ENCODE data around the gene RAP2A.

The RAP2A gene

DNA sequence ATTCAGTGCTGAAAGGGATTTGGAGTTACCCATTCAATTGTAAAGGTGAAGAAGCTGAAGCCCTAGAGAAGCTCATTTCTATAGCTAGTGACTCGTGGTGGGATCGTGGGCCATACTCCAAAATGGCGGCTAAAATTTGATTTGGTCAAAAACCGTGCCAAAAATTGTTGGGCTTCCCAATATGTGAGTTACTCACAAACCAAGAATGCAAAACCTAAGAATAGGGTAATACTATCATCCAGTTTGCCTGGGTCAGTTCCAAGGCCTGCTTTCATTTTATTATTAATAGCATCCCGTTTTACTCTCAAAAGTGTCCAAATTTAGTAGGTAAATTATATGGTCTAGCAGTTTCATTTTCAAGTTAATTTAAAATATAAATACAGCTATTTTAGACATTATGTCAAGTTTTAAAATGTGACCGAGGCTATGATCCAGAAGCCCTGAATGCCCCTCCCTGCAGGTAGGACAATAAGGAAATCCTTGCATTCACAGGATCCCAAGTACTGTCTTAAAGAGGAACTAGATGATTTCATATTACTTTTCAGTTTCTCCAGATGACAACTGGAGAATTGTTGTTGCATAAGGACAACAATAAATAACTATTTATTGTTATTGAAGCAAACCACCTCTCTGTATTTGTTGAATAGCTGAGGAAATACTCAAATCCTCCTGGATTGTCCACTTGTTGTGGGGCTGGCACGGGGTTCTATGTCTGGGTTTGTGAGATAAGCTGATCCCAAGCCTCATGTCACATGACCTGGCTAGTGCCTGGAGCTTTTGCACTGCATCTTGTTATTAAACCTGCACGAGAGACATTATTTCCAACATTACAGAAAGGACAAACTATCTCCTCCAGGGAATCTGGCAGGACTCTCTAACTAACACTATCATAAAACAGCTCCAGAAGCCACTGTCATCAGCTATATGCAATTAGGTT is 11.6 kb upstream of the RAP2A start:
- no peak for DNase-seq (ENCODE audit: low read depth in 3 of 3)

DNA sequence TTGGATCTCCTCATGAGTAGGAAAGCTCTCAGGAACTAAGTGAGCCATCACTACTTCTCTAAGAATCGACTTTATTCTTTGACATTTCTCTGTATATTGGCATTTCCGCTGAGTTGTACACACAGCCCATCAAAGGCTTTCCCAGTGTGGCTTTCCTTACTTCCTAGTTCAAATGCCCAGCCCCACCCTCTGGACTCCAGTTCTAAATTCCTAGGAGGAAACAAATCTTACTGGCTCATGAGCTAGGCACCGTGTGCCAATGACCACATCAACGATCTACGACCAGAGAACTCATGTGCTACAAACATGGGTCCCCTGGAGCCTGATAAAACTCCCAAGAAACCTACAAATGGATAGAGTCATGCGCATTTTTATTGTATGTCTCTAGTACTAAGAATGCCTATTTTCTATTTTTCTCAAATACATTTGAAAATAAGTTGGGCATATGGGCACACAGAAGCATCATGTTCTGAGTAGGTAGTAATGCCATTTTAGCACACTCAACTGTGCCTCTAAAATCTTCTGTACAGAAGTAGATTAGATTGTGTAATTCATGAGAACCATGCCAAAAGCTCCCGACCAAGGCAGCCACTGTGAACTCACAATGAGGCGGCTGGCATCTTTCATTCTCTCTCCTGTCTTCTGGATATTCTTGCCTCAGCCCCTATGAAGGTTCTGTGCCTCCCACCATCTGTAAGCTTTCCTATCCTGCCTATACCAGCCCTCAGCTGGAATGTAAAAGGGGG is 10.5 kb upstream of the RAP2A start:
- DNase-seq (ENCODE audit: low read depth in 3 of 3), result no peak

DNA sequence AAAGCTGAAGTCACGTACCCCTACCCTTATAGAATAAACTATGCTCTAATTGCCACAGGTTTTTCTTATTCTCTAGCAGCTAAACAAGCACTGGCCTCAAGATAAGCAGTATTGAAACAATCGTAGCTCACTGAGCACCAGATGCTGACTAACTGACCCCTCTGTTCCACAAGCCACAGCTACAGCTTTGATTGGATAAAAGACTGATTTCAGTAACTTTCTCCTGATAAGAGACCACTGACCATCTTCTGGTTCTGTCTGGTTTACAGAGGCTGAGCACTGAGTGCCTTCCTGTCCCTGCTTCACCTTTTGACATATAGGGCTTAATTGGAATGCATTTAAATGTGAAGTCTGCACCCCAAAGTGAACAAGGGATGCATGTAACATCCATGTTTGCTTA is 8.4 kb upstream of the RAP2A start:
- DNase-seq (ENCODE audit: low read depth in 3 of 3), result no peak

DNA sequence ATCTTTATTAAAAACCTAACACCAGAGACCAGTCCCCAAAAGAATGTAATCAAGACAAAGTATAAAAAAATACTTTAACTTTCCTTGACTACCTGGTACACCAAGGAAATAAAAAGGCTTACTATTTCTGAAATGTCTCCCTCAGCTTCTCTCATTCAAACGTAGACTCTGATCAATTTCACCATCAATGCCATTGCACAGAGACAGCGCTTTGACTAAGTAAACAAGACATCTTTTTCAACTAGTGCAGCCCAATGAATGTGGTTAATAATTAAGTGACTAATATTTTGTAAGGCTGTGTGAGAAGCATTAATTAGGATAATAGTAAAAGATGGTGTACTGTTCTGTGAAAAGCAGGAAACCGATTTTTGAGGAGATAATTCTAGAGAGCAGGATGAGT is 7.3 kb upstream of the RAP2A start:
- no peak for DNase-seq (ENCODE audit: low read depth in 3 of 3)

DNA sequence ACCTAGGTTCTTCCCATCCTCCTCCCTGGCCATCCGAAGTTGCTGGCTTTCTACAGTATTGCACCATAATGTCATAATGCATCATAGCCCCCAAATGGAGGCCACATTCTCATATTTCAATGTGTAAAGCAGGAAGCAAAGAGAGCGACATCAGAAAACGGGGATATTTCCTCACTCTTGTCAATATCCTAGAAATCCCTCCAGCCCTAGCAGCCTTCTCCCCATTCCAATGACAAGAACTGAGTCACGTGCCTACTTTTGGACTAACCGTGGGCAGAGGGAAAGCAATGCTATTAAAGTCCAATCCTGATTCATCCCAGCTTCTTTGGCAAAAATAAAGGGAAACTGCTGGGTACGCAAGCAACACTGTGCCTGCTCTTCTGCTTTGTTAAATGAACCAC is 4.3 kb upstream of the RAP2A start:
- no peak for DNase-seq (ENCODE audit: low read depth in 3 of 3)

DNA sequence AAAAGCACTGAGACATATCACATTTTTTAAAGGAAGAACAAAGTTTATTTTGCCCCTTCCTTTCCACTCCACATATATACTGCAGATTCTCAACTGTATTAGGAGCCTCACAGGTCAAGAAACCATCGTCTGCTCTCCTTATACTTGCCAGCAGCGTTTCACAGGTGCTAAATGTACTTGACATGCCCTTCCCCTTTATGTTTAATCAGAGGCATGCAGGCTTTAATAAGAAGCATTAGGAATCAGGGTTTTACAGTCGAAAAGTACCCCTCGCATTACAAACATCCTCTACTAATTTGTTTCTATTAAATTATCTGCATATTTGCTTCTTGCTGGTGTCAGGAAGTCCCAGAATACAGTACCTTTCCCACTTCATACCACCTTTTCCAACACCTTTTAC is 3.7 kb upstream of the RAP2A start:
- no peak for DNase-seq (ENCODE audit: low read depth in 3 of 3)

DNA sequence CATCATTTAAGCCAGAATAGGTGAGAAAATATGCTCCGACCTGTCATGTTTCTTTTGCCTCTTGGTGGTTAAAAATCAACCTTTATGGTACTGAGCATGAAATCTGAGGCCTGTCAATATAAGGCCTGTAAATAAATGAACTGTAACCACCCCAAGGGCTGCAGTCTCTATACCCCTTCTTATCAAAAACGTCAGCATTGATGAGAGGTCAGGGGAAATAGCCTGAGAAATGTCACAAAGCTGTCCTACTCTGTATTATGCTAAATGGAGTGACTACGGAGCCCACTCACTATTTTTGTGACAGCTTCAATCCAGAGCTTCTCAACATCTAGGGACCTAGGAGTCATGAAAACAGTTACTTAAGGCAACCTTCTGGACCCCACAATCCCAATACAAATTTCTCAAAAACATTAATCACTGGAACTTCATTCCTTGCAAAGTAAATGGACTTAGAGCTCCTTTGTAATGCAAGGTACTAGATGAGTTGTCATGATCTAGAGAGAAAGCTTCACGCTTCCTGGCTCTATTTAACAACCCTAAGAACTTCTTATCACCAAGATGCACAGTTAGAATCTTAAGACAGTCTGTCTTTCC is 2.7 kb upstream of the RAP2A start:
- no peak for DNase-seq (ENCODE audit: low read depth in 3 of 3)

DNA sequence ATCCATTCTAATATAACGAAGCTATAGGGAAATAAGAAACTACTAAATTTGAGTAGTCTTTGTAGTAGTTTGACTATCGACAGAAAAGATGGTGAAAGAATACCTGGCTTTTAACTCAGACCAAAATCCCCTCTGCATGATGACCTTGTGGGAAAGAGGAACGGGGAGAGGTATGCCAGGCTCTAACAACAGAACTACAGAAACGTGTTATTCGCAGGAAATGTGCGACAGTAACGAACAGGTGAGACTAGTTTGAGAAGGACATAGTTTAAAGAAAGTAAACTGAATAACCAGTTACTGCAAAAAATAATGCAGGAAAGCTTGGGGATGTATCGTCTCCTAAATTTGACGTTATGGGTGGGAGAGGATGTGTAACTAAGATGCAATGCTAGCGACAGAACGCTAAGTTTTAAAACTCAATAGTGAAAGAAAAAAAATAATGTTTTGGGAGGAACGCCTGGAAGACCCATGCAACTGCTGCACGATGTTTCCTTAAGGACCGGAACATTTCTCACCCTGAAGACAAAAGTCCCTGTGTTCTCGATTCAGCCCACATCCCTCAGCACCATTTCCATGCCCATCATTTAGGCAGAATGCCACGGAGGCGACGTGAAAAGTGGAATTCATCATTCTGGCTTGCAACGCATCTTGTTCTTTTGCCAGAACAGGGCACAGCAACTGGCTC is 1.6 kb upstream of the RAP2A start:
- DNase-seq (ENCODE audit: low read depth in 3 of 3), result no peak

DNA sequence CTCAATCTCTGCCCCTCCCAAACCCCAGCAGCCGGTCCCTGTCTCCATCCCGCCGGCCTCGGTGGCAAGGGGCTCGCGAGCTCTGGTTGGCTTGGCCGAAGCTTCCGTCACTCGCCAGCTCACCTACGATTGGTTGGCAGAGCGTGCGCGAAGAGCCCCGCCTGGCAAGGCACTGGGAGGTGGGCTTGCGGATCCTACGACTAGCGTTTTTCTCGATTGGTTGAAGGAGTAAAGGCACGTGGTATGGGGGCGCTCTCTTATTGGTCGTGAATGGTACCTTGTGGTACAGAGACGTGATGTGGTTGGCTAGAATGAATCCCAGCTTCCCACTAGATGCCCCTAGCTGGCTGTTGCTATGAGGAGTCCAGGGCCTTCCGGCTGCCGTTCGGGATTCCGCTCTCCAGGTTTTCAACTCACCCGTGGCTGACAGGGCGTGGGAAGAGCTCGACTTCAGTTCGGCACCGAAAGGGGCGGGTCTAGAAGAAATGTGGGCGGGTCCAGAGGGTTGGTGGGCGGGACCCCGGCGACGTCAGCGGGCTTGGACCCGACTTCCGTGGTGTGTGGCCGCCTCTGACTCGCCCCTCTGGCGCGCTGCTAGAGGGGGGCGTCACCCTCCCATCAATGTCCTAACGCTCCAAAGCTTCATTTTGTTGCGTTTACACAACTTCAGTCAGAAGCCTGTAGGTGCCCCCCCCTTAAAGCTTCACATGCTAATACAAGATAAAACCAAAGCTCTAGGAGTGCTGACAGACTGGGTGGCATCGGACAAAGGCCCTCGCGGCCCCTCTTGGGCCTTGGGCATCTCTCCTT is 847 bp upstream of the RAP2A start:
- peak; percentile 95 to 98 (median 97) for DNase-seq (ENCODE audit: low read depth in 3 of 3)

DNA sequence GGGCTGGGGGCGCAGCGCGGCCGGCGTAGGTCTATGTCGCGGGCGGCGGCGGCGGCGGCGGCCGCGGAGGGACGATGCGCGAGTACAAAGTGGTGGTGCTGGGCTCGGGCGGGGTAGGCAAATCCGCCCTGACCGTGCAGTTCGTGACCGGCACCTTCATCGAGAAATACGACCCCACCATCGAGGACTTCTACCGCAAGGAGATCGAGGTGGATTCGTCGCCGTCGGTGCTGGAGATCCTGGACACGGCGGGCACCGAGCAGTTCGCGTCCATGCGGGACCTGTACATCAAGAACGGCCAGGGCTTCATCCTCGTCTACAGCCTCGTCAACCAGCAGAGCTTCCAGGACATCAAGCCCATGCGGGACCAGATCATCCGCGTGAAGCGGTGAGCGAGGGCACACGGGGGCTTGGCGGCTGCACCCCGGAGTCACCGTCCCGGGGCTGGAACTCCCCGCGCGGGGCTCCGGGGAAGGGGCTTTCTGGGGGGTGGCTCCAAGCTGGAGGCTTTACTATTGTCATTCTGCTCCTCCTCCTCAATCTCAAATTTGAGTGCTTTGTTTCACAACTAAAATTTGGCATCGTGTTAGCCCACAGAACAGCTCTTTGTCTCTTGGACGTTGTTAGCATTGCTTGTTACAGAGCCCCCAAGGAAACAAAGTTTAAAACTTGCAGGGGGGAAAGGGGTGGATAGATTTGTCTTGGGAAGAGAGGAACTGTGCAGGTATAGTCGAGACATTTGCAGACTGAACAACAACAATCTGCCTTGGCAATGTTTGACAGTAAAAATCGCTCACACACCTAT is 630 bp downstream of the RAP2A start:
- DNase-seq (ENCODE audit: low read depth in 3 of 3), result peak; percentile 0 to 32 (median 1)

DNA sequence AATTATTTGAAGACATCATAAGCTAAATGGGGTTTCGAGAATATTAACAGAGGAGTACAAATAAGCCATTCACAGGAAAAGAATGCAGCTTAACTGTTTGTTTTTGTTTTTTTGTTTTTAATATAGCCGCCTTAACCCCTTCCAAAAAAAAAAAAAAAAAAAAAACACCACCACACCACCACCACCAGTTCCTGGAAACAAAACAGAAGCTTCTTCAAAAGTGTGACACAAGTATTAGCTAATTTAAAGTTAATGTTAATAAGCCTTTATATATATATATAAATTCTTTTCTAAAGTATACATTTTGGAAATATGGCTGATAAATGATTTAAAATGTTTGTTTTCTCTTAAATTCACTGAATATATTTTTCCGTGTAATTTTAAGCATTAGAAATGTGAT is 1.4 kb downstream of the RAP2A start:
- DNase-seq (ENCODE audit: low read depth in 3 of 3), result no peak

DNA sequence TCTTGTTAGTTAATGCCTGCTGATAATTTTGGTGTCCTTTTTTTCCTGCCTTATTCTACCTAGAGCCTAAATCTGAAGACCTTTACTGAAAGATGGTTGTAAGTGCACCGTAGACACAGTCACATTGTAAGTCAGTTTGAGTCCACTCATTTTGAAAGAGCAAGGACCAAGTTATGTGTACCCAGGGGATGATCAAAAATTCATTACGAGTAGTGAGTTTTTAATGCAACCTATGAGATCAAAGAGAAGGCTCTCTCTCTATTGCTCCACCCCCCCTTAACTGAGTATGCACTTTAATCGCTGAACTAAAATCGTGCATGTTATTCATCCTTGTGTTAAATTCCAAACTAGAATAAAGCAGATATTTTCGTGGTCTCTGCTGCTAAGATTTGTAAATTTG is 1.8 kb downstream of the RAP2A start:
- DNase-seq (ENCODE audit: low read depth in 3 of 3), result no peak

DNA sequence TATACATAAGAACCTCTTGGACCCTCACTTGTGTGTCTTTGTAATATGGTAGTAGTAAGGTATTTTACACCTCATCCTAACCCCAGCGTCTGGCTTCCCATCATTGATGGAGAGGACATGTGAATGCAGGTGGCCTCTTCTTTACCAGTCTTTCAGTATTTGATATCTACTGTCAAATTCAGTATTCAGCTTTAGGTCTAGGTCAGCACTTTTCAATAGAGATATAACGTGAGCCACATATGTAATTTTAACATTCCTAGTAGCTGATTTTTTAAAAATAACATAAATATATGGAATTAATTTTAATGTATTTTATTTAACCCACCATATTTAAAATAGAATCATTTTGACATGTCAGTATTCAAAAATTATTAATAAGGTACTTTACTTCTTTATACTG is 2.9 kb downstream of the RAP2A start:
- no peak for DNase-seq (ENCODE audit: low read depth in 3 of 3)

DNA sequence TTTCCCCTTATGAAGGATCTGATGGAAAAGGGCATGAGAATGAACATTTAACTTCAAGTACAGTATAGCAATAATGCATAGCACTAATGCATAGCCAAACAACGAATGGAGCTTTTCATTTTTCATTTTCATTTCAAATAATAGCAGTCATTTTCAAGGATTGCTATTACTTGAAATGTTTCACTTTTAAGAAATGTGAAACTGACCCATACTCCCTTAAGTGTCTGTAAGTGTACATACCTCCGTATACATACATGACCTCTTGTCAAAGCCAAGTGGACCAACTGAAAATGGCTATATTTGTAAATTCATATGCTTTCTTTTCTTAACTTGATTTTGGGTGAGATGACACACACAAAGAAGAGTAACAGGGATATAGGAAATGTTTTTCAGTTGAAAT is 3.8 kb downstream of the RAP2A start:
- DNase-seq (ENCODE audit: low read depth in 3 of 3), result no peak

DNA sequence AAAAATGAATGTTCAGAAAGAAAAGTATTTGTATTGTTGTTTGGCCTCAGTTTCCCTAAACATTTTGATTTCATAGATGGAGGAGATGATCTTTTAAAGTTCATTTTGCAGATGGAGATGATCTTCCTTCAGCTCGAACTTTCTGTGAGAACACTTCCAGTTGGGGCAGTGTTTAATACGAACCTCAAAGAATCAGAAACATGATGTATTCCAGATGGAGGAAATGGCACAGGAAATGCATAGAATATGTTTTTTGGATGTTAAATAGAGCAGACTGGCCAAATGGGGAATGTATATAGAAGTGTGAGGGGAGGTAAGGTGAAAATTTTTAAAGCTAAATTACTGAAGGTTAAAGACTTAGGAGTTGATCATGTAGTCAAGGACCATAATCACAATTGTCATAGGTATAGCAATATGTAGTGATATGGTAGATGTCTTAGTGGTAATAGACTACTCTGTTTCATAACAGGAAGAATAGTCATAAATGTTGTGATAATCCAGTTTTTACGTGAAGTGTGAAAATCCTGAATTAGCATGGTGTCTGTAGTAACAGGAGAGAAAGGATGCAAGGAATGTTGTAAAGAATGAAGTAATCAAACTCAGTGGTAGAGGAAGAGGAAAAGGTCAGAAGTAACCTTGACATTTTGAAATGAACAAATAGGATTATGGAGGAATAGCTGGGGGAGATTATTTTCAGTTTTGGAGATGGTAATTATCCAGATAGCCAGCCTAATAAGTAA is 5.1 kb downstream of the RAP2A start:
- no peak for DNase-seq (ENCODE audit: low read depth in 3 of 3)

DNA sequence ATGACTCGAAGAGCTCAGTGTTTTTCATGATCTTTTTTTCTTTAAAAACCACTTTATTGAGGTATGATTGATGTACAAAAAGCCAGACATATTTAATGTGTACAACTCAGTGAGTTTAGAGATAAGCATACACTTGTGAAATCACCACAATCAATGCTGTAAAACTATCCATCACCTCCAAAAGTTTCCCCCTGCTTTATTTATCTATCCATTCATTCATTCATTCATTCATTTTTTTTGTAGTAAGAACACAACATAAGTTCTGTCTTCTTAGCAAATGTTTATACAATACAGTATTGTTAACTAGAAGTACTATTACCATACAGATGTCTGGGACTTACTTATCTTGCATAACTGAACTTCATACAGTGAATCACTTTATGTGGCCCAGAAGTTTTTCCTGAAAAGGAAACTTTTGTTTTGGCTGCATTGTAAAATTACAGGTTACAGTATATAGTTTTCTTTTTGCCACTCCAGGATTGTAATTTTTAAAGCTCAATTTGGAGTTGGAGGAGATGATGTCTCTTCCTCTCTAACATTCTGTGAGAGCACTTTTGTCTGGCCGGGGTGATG is 6.7 kb downstream of the RAP2A start:
- DNase-seq (ENCODE audit: low read depth in 3 of 3), result no peak

DNA sequence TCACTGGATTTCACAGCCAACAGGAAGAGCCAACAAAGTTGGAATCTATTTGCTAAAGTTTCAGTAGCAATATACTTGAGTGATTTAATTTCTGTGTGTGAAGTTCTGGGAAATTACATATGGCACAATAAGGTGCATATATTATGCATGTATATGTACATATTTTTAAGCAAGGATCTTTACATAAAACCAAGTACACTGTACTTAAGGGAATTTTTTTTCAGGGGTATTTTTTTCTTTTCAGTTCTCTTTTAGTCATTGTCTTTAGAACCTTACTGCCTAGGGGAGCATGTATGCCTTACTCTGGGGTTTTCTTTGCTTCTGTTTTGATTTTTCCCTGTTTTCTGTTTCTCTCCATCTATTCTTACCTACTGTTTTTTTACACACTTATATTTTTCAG is 7.4 kb downstream of the RAP2A start:
- DNase-seq (ENCODE audit: low read depth in 3 of 3), result no peak

DNA sequence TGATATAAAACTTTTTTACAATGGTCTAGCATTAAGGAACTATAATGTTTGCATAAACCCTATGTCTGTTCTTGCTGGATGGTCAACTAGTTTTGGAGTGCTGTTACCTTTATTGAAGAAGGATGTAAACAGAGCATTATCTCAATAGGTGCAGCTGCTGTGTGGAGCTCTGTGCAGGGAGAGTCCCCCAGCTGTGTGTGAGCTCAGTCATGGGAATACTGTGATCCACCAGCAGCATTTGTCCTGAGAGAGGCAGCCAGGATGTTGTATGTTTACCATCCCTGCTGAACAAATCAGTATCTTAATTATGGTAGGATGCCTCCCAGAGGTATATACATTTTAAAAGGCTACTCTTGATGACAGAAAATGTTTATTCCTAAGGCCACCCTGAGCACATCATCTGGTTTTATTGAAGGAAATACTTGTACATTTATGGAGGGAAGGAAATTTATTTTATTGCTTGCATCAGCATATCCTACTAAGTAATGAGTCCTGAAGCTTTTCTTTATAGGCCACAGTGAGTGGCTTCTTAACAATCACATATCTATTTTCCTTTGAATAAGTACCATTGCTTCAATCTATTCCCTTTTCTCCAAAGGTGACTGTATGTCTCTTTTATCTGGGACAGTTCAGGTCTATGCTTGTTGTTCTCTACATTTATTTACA is 11.7 kb downstream of the RAP2A start:
- DNase-seq (ENCODE audit: low read depth in 3 of 3), result no peak

DNA sequence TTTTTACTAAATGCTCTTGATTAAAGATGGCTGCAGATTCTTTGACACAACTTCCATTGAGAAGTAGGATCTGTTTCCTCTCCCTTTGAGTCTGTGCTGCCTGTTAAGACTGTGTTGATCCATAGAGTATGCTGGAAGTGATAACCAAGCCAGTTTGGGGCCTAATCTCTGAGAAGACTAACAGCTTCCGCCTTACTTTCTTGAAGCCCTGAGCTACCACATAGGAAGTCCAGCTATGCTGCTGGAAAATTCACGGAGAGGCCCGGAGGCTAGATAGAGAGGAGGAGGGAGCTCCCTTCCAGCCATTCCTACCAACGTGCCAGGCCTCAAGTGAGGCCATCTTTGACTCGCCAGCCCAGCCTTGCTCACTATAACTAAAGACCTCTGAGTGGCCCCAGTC is 12.5 kb downstream of the RAP2A start:
- no peak for DNase-seq (ENCODE audit: low read depth in 3 of 3)
